ENCODE data around the gene NUMBL.

GRCh38 chr19:40697007-40697406, 6.6 kb upstream of the NUMBL start:
- TF ChIP-seq EP300 (IDR thresholded peaks at IDR 0.05; ENCODE audit: low read depth in 2 of 2, low read length in 2 of 2), result no peak
- no peak for TF ChIP-seq EP300 (CRISPR knock-in tag; IDR thresholded peaks at IDR 0.05; ENCODE audit: borderline replicate concordance)
- TF ChIP-seq JUNB (CRISPR knock-in tag; IDR thresholded peaks at IDR 0.05; ENCODE audit: borderline replicate concordance), result no peak
- no peak for TF ChIP-seq SMAD3 (CRISPR knock-in tag; IDR thresholded peaks at IDR 0.05)
- TF ChIP-seq EZH2 (conservative IDR thresholded peaks at IDR 0.05; ENCODE audit: low read depth, low read length), result no peak
- TF ChIP-seq BHLHE40 (IDR thresholded peaks at IDR 0.05; ENCODE audit: low read length), result no peak
- no peak for TF ChIP-seq GATAD2A (CRISPR knock-in tag; IDR thresholded peaks at IDR 0.05)
- no peak for TF ChIP-seq TAF1 (CRISPR knock-in tag; IDR thresholded peaks at IDR 0.05)
- no peak for TF ChIP-seq MYPOP (CRISPR knock-in tag; IDR thresholded peaks at IDR 0.05)

All from HepG2 (cell line).